ENCODE results near the gene HNRNPLL.
A peak's percentile ranks its signal among the peaks of the same experiment; 100 is the strongest.
"Not testable (repeated sequence)": the region's sequence is repeated elsewhere in the genome, so short reads cannot be mapped to it uniquely, and the experiment has no call there.

HNRNPLL gene

DNA sequence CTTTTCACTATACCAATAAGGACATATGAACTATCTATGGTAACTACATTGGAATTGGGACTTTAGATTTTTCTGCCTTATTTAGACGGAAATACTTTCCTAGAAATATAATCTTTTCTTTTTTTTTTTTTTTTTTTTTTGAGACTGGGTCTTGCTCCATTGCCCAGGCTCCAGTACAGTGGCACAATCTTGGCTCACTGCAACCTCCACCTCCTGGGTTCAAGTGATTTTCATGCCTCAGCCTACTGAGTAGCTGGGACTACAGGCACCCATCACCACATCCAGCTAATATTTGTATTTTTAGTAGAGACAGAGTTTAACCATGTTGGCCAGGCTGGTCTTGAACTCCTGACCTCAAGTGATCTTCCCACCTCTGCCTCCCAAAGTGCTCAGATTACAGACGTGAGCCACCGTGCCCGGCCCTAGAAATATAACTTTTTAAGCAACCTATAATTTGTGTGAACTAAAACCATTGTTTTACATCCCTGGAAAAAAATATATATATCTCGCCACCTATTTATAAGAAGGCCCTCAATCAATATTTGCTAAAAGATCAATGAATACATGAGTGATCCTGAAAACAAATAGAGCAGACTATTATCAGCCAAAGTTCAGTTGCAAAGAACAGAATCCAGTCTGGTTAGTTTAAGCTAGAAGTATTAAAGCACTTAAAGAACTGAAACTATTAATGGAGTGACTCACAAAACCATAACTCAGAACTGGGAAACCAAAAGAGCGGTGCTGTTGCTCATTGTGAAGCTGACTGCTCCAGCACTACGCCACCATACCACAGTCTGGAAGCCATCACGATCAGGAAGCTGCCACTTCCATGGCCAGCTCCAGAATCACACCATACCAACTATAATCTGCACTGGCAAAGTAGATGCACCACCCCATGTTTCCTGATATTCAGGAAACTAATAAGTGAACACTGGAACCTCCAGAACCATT lies 8.4 kb upstream of the HNRNPLL start:
- peak; percentile 69 for DNase-seq (ENCODE audit: low read depth)
- no peak overlapping the region for H3K4me3 ChIP-seq (ENCODE audit: control insufficient read depth, low read depth, low read length)
- TF ChIP-seq, protein P1, sequence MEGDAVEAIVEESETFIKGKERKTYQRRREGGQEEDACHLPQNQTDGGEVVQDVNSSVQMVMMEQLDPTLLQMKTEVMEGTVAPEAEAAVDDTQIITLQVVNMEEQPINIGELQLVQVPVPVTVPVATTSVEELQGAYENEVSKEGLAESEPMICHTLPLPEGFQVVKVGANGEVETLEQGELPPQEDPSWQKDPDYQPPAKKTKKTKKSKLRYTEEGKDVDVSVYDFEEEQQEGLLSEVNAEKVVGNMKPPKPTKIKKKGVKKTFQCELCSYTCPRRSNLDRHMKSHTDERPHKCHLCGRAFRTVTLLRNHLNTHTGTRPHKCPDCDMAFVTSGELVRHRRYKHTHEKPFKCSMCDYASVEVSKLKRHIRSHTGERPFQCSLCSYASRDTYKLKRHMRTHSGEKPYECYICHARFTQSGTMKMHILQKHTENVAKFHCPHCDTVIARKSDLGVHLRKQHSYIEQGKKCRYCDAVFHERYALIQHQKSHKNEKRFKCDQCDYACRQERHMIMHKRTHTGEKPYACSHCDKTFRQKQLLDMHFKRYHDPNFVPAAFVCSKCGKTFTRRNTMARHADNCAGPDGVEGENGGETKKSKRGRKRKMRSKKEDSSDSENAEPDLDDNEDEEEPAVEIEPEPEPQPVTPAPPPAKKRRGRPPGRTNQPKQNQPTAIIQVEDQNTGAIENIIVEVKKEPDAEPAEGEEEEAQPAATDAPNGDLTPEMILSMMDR (conservative IDR thresholded peaks at IDR 0.05; ENCODE audit: control insufficient read depth, insufficient read depth, low read depth, low read length) = no peak

- DNase-seq (ENCODE audit: low read depth); H3K4me3 ChIP-seq (ENCODE audit: control insufficient read depth, low read depth, low read length): not testable (repeated sequence)
Observed at GRCh38 chr2:38609246-38609645, 6.5 kb upstream of the HNRNPLL start.

GRCh38 chr2:38608755-38609154 lies 6.0 kb upstream of the HNRNPLL start:
- no peak for DNase-seq (ENCODE audit: low read depth)
- no peak overlapping the region for H3K4me3 ChIP-seq (ENCODE audit: control insufficient read depth, low read depth, low read length)

GRCh38 chr2:38605298-38605830 lies 2.6 kb upstream of the HNRNPLL start:
- TF ChIP-seq, protein P1 (conservative IDR thresholded peaks at IDR 0.05; ENCODE audit: control insufficient read depth, insufficient read depth, low read depth, low read length) = no peak
- DNase-seq (ENCODE audit: low read depth) = no peak

More at GRCh38 chr2:38608755-38609154, 6.0 kb upstream of the HNRNPLL start:
- TF ChIP-seq, protein P1 (conservative IDR thresholded peaks at IDR 0.05; ENCODE audit: control insufficient read depth, insufficient read depth, low read depth, low read length) = no peak

GRCh38 chr2:38603402-38604290 lies 918 bp upstream of the HNRNPLL start:
- TF ChIP-seq, protein P1 (conservative IDR thresholded peaks at IDR 0.05; ENCODE audit: control insufficient read depth, insufficient read depth, low read depth, low read length) = peak; percentile 88
- peak overlapping the region; percentile 76 for H3K4me3 ChIP-seq (ENCODE audit: control insufficient read depth, low read depth, low read length)
- DNase-seq (ENCODE audit: low read depth) = peak; percentile 80

More at GRCh38 chr2:38605298-38605830, 2.6 kb upstream of the HNRNPLL start:
- H3K4me3 ChIP-seq (ENCODE audit: control insufficient read depth, low read depth, low read length) = no peak overlapping the region

GRCh38 chr2:38602136-38602731 lies 494 bp downstream of the HNRNPLL start:
- no peak for DNase-seq (ENCODE audit: low read depth)
- TF ChIP-seq, protein P1 (conservative IDR thresholded peaks at IDR 0.05; ENCODE audit: control insufficient read depth, insufficient read depth, low read depth, low read length) = no peak

More at GRCh38 chr2:38602136-38602731, 494 bp downstream of the HNRNPLL start:
- H3K4me3 ChIP-seq (ENCODE audit: control insufficient read depth, low read depth, low read length) = peak overlapping the region; percentile 65

Data from fibroblast of mammary gland (primary cell).